ENCODE results near the gene VANGL2.

VANGL2 gene

DNA sequence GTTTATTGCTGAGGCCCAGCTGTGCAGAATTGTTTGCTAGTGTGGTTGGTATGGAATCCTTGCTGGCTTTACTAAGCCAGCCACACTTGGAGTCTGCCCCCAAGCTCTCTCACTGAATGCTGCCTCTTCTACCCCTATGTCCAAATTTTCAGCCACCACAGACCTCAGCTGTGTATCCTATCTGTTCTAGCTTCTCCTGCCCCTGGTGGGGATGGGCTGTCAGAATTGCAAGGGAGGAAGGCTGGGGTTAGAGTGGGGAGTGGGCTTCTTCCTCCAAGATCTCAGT is 29.1 kb upstream of the VANGL2 start:
- H3K79me2 ChIP-seq (ENCODE audit: insufficient read depth, low read depth), result no peaks in the 10 kb centered on the region
- no peak overlapping the region for H3K4me3 ChIP-seq (IDR thresholded peaks at IDR 0.05; ENCODE audit: insufficient read depth, low read depth, low read length)
- TF ChIP-seq, protein P1, sequence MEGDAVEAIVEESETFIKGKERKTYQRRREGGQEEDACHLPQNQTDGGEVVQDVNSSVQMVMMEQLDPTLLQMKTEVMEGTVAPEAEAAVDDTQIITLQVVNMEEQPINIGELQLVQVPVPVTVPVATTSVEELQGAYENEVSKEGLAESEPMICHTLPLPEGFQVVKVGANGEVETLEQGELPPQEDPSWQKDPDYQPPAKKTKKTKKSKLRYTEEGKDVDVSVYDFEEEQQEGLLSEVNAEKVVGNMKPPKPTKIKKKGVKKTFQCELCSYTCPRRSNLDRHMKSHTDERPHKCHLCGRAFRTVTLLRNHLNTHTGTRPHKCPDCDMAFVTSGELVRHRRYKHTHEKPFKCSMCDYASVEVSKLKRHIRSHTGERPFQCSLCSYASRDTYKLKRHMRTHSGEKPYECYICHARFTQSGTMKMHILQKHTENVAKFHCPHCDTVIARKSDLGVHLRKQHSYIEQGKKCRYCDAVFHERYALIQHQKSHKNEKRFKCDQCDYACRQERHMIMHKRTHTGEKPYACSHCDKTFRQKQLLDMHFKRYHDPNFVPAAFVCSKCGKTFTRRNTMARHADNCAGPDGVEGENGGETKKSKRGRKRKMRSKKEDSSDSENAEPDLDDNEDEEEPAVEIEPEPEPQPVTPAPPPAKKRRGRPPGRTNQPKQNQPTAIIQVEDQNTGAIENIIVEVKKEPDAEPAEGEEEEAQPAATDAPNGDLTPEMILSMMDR (conservative IDR thresholded peaks at IDR 0.05; ENCODE audit: low read depth, low read length), result no peak
- H3K4me2 ChIP-seq, result no peak overlapping the region
- H2AFZ ChIP-seq (ENCODE audit: low read depth), result no peak overlapping the region
- no peak overlapping the region for H3K27ac ChIP-seq
- no peaks in the 10 kb centered on the region for H3K36me3 ChIP-seq (ENCODE audit: insufficient read depth)
- no peaks in the 10 kb centered on the region for H3K27me3 ChIP-seq (ENCODE audit: insufficient read depth, low read depth)
- H3K4me1 ChIP-seq (ENCODE audit: low read depth, poor library complexity, severe bottlenecking), result no peaks in the 10 kb centered on the region
- no peaks in the 10 kb centered on the region for H4K20me1 ChIP-seq (ENCODE audit: insufficient read depth)
- H3K9ac ChIP-seq, result no peak overlapping the region

DNA sequence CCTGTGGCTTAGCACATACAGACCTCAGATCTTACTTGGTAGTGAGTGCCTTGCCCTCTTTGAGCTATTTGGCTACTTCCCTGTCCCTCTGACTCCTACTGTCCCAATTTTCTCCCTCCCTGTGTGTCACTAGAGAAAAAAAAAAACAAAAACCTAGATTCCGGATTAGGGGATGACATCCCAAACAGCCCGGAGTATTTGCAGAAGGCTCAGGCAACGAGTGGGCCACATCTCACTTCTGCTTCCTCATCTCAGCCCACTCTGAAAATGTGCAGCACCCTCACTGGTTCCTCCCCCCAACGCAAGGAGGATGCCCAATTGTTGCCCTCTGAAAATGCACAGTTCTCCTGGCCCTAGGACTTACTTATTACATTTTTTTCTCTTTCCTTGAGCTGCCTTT is 28.6 kb upstream of the VANGL2 start:
- Histone ChIP-seq H3K9ac (no peak overlapping the region), H3K4me3 (IDR thresholded peaks at IDR 0.05; ENCODE audit: insufficient read depth, low read depth, low read length) (no peak overlapping the region), H3K79me2 (ENCODE audit: insufficient read depth, low read depth) (no peaks in the 10 kb centered on the region), H3K4me2 (no peak overlapping the region), H4K20me1 (ENCODE audit: insufficient read depth) (no peaks in the 10 kb centered on the region), H3K27ac (no peak overlapping the region), H3K36me3 (ENCODE audit: insufficient read depth) (no peaks in the 10 kb centered on the region), H2AFZ (ENCODE audit: low read depth) (no peak overlapping the region), H3K27me3 (ENCODE audit: insufficient read depth, low read depth) (no peaks in the 10 kb centered on the region), H3K4me1 (ENCODE audit: low read depth, poor library complexity, severe bottlenecking) (no peaks in the 10 kb centered on the region)
- TF ChIP-seq, protein P1 (conservative IDR thresholded peaks at IDR 0.05; ENCODE audit: low read depth, low read length), result no peak

DNA sequence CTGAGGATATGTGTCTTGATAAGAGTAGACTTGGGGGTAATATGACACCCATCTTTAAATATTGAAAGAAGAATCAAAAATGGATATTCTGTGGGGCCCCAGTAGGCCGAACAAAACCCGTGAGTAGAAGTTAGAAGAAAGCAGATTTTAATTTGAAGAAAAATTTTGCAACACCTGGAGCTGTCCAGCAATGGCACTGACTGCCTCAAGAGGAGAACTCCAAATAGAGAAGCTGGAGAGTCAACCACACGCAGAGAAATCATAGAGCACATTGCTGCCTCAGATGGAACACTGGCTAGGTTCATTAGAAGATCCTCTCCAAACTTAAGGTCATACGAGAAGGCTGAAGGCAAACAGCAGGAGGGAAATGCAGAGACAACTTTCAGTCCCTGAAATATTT is 26.7 kb upstream of the VANGL2 start:
- Histone ChIP-seq H3K36me3 (ENCODE audit: insufficient read depth) (no peaks in the 10 kb centered on the region), H2AFZ (ENCODE audit: low read depth) (no peak overlapping the region), H3K27ac (no peak overlapping the region), H3K4me2 (no peak overlapping the region), H3K79me2 (ENCODE audit: insufficient read depth, low read depth) (no peaks in the 10 kb centered on the region), H3K27me3 (ENCODE audit: insufficient read depth, low read depth) (no peaks in the 10 kb centered on the region), H3K4me3 (IDR thresholded peaks at IDR 0.05; ENCODE audit: insufficient read depth, low read depth, low read length) (no peak overlapping the region), H3K4me1 (ENCODE audit: low read depth, poor library complexity, severe bottlenecking) (no peaks in the 10 kb centered on the region), H3K9ac (no peak overlapping the region), H4K20me1 (ENCODE audit: insufficient read depth) (no peaks in the 10 kb centered on the region)
- TF ChIP-seq, protein P1 (conservative IDR thresholded peaks at IDR 0.05; ENCODE audit: low read depth, low read length), result no peak

- Histone ChIP-seq H3K27me3 (ENCODE audit: insufficient read depth, low read depth) (no peaks in the 10 kb centered on the region), H3K27ac (no peak overlapping the region), H3K9ac (no peak overlapping the region), H3K36me3 (ENCODE audit: insufficient read depth) (no peaks in the 10 kb centered on the region), H3K4me2 (no peak overlapping the region), H4K20me1 (ENCODE audit: insufficient read depth) (no peaks in the 10 kb centered on the region), H3K79me2 (ENCODE audit: insufficient read depth, low read depth) (no peaks in the 10 kb centered on the region), H3K4me3 (IDR thresholded peaks at IDR 0.05; ENCODE audit: insufficient read depth, low read depth, low read length) (no peak overlapping the region), H2AFZ (ENCODE audit: low read depth) (no peak overlapping the region), H3K4me1 (ENCODE audit: low read depth, poor library complexity, severe bottlenecking) (no peaks in the 10 kb centered on the region)
- TF ChIP-seq, protein P1 (conservative IDR thresholded peaks at IDR 0.05; ENCODE audit: low read depth, low read length), result no peak
Observed at GRCh38 chr1:160374306-160375110, 25.9 kb upstream of the VANGL2 start.

Data from KMS-11 (cell line).